Activated CD4-positive, alpha-beta T cell treated with anti-CD3 and anti-CD28 coated beads for 48 hours (primary cell): ENCODE results near the gene CCDC136.
A peak's percentile ranks its signal among the peaks of the same experiment; 100 is the strongest.

Experiments
- DNase-seq: peaks from one replicate; pipeline ENCODE4 v3.0.0-alpha.2; 2020

CCDC136 gene

DNA sequence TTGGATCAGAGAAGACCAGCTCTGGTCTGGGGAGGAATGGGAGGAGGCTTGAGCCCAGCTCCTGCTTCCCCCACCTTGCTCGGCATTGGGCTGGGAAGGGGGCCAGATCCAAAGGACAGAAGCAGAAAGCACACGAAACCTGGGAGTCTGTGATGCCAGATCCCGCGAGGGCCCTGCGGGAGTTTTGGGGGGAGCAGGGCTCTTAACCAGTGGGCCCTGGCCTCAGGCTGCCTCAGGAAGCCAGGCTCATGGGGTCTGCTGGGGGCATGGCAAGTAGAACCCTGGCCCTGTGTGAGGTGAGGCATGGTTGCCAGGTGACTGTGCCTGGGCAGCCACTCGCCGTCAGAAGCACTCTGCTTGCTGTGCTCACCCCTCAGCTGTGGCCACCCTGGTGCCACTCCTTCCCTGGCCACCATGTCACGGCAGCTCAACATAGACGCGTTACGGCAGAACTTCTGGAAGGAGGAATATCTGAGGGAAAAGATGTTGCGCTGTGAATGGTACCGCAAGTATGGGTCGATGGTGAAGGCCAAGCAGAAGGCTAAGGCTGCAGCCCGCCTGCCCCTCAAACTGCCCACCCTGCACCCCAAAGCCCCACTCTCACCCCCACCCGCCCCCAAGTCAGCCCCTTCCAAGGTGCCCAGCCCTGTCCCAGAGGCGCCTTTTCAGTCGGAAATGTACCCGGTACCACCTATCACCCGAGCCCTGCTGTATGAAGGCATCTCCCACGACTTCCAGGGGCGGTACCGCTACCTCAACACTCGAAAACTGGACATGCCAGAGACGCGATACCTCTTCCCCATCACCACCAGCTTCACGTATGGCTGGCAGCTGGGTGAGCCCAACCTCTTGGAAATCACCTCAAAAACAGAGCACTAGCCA, 74.5 kb downstream of the CCDC136 start:
- DNase-seq = no peak

GRCh38 chr7:128867241-128867640, 75.5 kb downstream of the CCDC136 start:
- no peak for DNase-seq

- DNase-seq = no peak
Measured at GRCh38 chr7:128867842-128868623, 76.3 kb downstream of the CCDC136 start.

DNA sequence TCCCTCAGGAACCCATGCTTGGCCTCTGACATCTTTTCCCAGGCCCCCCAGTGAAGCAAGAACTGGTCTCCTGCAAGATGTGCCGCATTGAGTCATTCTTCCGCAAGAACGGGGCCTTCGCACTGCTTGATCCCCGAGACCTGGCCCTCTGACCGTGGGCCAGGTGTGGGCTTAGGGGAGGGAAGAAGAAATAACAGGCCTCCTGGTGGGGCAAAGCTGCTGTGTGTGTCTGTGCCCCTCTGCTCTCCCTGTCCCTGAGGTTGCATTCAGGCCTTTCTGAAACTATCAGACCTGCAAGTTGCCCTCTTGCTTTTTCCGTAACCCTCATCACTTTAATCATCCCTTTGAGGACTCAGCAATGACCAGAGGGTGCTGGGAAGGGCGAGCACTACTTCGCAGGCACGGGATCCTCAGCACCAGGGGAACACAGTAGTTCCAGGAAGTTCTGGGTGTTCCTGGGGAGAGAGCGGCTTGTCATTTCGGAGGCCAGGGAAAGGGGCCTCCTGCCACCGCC, 76.9 kb downstream of the CCDC136 start:
- no peak for DNase-seq

DNA sequence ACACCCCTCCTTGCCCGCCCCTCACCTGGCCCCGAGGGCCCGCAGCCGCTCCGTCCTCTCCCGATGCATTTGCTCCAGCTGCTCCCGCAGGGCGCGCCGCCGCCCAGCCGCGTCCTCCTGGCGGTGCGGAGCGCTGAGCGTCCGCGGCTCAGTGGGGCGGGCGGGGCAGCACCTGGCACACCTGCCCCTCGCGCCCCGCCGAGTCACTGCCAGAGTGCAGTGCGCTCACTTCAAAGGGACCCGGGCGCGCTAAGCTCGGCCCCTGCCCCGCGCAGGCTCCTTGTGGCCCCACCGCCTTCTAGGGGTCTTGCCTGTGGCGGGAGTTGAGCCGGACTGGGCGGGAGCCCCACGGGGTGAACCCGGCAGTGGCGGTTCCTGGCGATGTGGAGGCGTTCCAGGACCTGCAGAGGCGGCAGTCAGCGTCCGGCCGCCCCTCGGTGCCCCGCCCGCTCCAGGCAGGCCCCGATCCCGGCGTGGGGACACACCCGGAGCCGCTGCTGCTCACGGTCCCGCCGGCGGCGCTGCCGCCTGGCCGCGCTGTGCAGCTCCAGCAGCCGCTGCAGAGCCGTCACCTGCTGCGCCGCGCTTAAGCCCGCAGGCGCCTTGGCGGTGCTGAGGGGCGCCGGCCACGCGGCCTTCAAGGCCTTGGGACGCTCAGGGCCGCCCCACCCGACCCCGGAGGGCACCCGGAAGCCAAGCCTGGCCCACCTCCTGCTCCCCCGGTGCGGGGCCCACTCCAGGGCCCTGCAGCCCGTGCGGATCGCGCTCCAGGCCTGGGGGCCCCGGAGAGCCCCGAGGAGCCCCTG, 77.6 kb downstream of the CCDC136 start:
- DNase-seq = peak; percentile 57

GRCh38 chr7:128869944-128870285, 78.1 kb downstream of the CCDC136 start:
- DNase-seq = peak; percentile 29

GRCh38 chr7:128871050-128871449, 79.3 kb downstream of the CCDC136 start:
- DNase-seq = no peak
